ENCODE data around the gene GSTM4.

- TF ChIP-seq CTCF (IDR thresholded peaks at IDR 0.05; ENCODE audit: low read depth, low read length, missing input control), result no peak
- no peak for TF ChIP-seq TAF1 (conservative IDR thresholded peaks at IDR 0.05)
- TF ChIP-seq RAD21 (IDR thresholded peaks at IDR 0.05), result no peak
Observed at GRCh38 chr1:109639841-109640184, 16.1 kb upstream of the GSTM4 start.
